Spinal cord (tissue), 10 donors: ENCODE data around the gene MBOAT1. TPM values are rescaled to one million over a fixed set of nuclear protein-coding genes. Genes with fewer than 3 reads are reported as not detected.

Experiments used
- DNase-seq, 6 donors: peaks; one replicate each; pipeline versions ENCODE4 v3.0.0 to v3.0.0-alpha.2; 2013 to 2015; ENCODE audit warnings: low spot score in 6 of 6, low read depth in 4 of 6
- H3K27ac ChIP-seq: one replicate; pipeline ENCODE4 v1.5.1; 2013; ENCODE audit warnings: low read depth, low read length, control low read depth
- H3K27me3 ChIP-seq: one replicate; pipeline ENCODE4 v1.6.1; 2013; ENCODE audit warnings: low read length; ENCODE audit not compliant: control insufficient read depth, insufficient read depth
- H3K36me3 ChIP-seq: one replicate; pipeline ENCODE4 v1.6.1; 2013; ENCODE audit warnings: low read length; ENCODE audit not compliant: control insufficient read depth, insufficient read depth
- H3K4me1 ChIP-seq: one replicate; pipeline ENCODE4 v1.6.1; 2013; ENCODE audit warnings: low read length; ENCODE audit not compliant: control insufficient read depth, insufficient read depth
- H3K4me3 ChIP-seq: one replicate; pipeline ENCODE4 v1.5.1; 2013; ENCODE audit warnings: low read depth, low read length, control low read depth
- H3K9me3 ChIP-seq: one replicate; pipeline ENCODE4 v1.6.1; 2013; ENCODE audit warnings: low read length; ENCODE audit not compliant: control insufficient read depth, insufficient read depth
- WGBS: methylation state at CpG from one replicate; pipeline ENCODE4 v1.1.5; 2013; ENCODE audit warnings: missing lambda C conversion rate; ENCODE audit not compliant: insufficient coverage; 5-methylcytosine and 5-hydroxymethylcytosine counted together
- polyA plus RNA-seq, 2 donors: library from polyadenylated mRNA; unstranded; fragments of 120-200 nt; gene quantifications; one replicate each; pipeline ENCODE4 v1.2.1, GENCODE V29; 2013; ENCODE audit not compliant: insufficient read length in 2 of 2
- total RNA-seq, 2 donors: library from RNA; depleted of rRNA in 1 of 2; stranded (reverse); fragments of 120-200 nt in 1 of 2; fragments of >200 nt in 1 of 2; gene quantifications; one replicate each; pipeline versions ENCODE4 v1.2.3 to v1.2.4, GENCODE V29; 2013 to 2014
- donor health status: healthy.

The MBOAT1 gene
- total and polyA plus RNA-seq, 4 donors, result 2.5 to 18.5 (median 9.7) TPM

GRCh38 chr6:20235041-20235440 is 22.8 kb upstream of the MBOAT1 start:
- DNase-seq, result no peak
- no peaks in the 10 kb centered on the region for H3K9me3 ChIP-seq
- no peaks in the 10 kb centered on the region for H3K27me3 ChIP-seq
- H3K36me3 ChIP-seq, result no peaks in the 10 kb centered on the region
- no peak overlapping the region for H3K4me3 ChIP-seq
- 96% methylated on average over 3 of the region's 6 CpGs for WGBS
- no peaks in the 10 kb centered on the region for H3K4me1 ChIP-seq
- no peak overlapping the region for H3K27ac ChIP-seq

DNA sequence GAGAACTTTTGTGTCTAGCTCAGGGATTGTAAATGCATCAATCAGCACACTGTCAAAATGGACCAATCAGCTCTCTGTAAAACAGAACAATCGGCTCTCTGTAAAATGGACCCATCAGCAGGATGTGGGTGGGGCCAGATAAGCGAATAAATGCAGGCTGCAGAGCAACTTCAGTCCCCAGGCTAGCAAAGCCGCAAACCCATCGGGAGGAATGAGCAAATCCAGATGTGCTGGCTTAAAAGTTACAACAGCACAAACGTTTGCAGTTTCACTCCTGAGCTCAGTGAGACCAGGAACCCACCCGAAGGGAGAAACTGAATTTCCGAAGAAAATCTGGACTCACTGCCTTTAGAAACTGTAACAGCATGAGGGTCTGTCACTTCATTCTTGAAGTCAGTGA is 21.9 kb upstream of the MBOAT1 start:
- no peak overlapping the region for H3K27ac ChIP-seq
- no peaks in the 10 kb centered on the region for H3K27me3 ChIP-seq
- H3K36me3 ChIP-seq, result no peaks in the 10 kb centered on the region
- no peaks in the 10 kb centered on the region for H3K9me3 ChIP-seq
- no peak overlapping the region for H3K4me3 ChIP-seq
- no peaks in the 10 kb centered on the region for H3K4me1 ChIP-seq
- WGBS, result 83% methylated on average over 7 of the region's 7 CpGs
- DNase-seq, result no peak

- Histone ChIP-seq H3K27ac (no peak overlapping the region), H3K9me3 (no peaks in the 10 kb centered on the region), H3K36me3 (no peaks in the 10 kb centered on the region), H3K27me3 (no peaks in the 10 kb centered on the region), H3K4me3 (no peak overlapping the region), H3K4me1 (no peaks in the 10 kb centered on the region)
- DNase-seq, result no peak
- 98% methylated on average over 44 of the region's 44 CpGs for WGBS
Measured at GRCh38 chr6:20233007-20233730, 20.9 kb upstream of the MBOAT1 start.

DNA sequence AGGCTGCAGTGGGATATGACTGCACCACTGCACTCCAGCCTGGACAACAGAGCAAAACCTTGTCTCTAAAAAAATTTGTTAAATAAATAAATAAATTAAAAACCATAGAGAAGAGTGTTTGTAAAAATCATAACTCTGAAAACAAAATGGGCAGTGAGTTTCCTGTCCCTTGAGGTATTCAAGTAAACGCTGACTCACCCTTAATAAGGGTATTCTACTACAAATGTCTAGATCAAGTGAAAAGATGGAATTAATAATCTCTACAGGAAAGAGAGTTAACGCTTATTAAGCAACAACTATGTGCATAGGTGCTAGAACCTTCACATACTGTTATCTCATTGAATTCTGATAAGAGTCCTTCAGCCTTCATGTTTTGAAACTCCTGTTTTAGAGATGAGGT is 19.9 kb upstream of the MBOAT1 start:
- Histone ChIP-seq H3K27me3 (no peaks in the 10 kb centered on the region), H3K4me1 (no peaks in the 10 kb centered on the region), H3K36me3 (no peaks in the 10 kb centered on the region), H3K9me3 (no peaks in the 10 kb centered on the region), H3K27ac (no peak overlapping the region), H3K4me3 (no peak overlapping the region)
- DNase-seq, result no peak
- no CpG with 5 or more reads among the region's 2 CpGs for WGBS

DNA sequence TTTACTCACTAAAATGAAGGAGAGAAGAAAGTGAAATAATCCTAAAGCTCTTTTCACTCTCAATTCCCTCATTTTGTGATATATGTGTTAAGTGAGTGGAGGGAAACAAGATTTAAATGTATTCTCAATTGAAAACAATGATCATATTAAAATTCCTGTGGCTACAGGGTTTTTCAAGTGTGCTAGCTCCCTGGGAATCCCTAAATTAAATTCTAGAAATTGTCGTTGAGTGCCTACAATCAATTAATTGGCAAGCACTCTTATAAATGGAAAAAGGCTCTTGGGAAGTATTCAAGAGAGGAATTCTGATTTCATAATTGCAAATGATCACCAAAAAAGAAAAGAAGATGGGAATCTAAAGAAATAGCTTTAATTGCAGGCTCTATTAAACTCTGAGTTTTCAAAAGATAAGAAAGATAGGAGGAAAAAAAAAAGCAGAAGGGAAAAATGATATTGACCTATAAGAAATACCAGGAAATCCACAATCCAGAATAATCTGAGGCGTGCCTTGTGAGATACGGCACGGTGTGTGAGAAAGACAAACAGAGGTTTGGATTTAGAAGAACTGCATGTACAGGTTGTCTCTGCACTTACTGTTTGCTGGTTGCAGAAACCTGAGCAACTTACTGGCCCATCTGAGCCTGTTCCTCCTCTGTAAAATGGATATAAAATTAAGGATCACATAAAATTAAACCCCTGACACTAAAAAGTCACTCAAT is 18.3 kb upstream of the MBOAT1 start:
- no peak overlapping the region for H3K27ac ChIP-seq
- H3K9me3 ChIP-seq, result no peaks in the 10 kb centered on the region
- no peaks in the 10 kb centered on the region for H3K36me3 ChIP-seq
- WGBS, result no CpG with 5 or more reads among the region's 4 CpGs
- DNase-seq, result peak in 1 of 6 donors; percentile 76
- H3K4me1 ChIP-seq, result no peaks in the 10 kb centered on the region
- no peaks in the 10 kb centered on the region for H3K27me3 ChIP-seq
- H3K4me3 ChIP-seq, result no peak overlapping the region

- WGBS, result 100% methylated on average over 1 of the region's 4 CpGs
- Histone ChIP-seq H3K9me3 (no peaks in the 10 kb centered on the region), H3K27ac (no peak overlapping the region), H3K36me3 (no peaks in the 10 kb centered on the region), H3K27me3 (no peaks in the 10 kb centered on the region), H3K4me3 (no peak overlapping the region), H3K4me1 (no peaks in the 10 kb centered on the region)
- no peak for DNase-seq
Measured at GRCh38 chr6:20229881-20230280, 17.6 kb upstream of the MBOAT1 start.

DNA sequence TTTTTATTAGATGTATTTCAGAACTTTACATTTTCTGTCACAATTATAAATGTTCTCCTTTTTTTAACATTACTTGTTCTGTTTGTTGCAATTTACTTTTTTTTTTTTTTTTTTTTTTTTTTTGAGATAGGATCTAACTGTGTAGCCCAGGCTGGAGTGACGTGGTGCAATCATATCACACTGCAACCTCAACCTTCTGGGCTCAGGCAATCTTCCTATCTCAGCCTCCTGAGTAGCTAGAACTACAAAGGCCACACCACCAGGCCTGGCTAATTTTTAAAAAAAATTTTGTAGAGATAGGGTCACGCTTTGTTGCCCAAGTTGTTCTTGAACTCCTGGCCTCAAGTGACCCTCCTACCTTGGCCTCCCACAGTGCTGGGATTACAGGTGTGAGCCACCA is 15.1 kb upstream of the MBOAT1 start:
- no peaks in the 10 kb centered on the region for H3K4me1 ChIP-seq
- no peaks in the 10 kb centered on the region for H3K9me3 ChIP-seq
- H3K27ac ChIP-seq, result no peak overlapping the region
- H3K27me3 ChIP-seq, result no peaks in the 10 kb centered on the region
- no peak overlapping the region for H3K4me3 ChIP-seq
- WGBS, result 100% methylated on average over 1 of the region's 2 CpGs
- no peak for DNase-seq
- no peaks in the 10 kb centered on the region for H3K36me3 ChIP-seq

DNA sequence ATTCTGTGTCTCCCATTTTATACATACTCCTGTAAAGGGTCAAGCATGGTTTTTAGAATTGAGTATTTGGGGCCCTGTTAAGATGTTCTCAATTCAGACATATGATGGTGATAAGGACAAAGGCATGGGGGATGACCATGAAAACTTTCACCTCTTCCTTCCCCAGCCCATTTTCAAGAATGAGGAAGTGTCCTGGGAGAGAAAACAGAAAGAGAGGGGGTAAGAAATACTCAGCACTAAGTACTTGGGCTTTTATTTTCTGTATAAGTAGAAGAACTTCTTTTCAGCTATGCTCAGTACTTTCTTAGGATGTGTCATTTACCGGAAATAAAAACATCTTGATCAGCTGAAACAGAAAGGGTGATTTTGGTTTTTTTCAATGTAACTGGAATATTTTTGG is 10.9 kb upstream of the MBOAT1 start:
- no peak for DNase-seq
- Histone ChIP-seq H3K27me3 (no peaks in the 10 kb centered on the region), H3K4me1 (no peaks in the 10 kb centered on the region), H3K9me3 (no peaks in the 10 kb centered on the region), H3K27ac (no peak overlapping the region), H3K4me3 (no peak overlapping the region), H3K36me3 (no peaks in the 10 kb centered on the region)
- WGBS, result no CpG with 5 or more reads among the region's 1 CpG

DNA sequence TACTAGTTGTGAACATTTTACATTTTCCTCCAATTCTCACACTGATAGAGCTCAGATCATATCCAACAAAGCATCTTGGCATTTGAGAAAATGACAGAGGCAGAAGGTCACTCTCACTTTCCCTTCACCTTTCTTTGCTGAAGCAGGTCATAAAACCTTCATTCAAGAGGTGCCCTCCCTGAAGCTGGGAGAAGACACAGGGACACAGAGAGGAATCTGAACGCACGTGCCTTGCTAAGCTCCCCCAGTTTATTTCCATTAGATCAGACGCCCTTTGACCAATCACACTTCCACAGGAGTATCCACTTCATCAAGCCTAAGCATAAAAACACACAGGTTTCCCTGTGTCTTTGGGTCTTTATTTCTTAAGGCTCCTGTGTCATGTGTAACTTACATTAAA is 9.2 kb upstream of the MBOAT1 start:
- 51% methylated on average over 2 of the region's 3 CpGs for WGBS
- H3K36me3 ChIP-seq, result no peaks in the 10 kb centered on the region
- H3K4me3 ChIP-seq, result no peak overlapping the region
- no peaks in the 10 kb centered on the region for H3K27me3 ChIP-seq
- H3K27ac ChIP-seq, result no peak overlapping the region
- H3K4me1 ChIP-seq, result peaks cover 5% of the 10 kb centered on the region
- no peak for DNase-seq
- H3K9me3 ChIP-seq, result no peaks in the 10 kb centered on the region

DNA sequence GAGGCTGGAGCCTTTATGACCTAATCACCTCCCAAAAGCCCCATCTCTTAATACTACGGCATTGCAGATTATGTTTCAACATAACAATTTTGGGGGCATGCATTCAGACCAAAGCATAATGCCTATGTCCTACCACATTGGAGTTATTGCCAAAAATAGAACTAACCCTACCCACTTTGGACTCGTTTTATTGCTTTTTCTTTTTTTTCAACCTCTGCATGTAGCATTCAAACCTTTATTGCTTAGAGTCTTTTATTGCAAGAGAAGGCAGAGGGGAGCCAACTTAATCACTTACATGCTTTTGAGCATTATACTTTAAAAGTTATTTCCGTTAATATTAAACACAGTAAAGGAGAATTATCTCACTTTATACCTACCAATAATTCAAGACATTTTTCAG is 8.1 kb upstream of the MBOAT1 start:
- DNase-seq, result peak in 1 of 6 donors; percentile 51
- H3K9me3 ChIP-seq, result no peaks in the 10 kb centered on the region
- H3K4me1 ChIP-seq, result peaks cover 5% of the 10 kb centered on the region
- no peak overlapping the region for H3K27ac ChIP-seq
- WGBS, result 67% methylated on average over 1 of the region's 3 CpGs
- no peaks in the 10 kb centered on the region for H3K27me3 ChIP-seq
- H3K4me3 ChIP-seq, result no peak overlapping the region
- no peaks in the 10 kb centered on the region for H3K36me3 ChIP-seq
